Measurements from ENCODE around the gene FAM174C. TPM values are rescaled to one million over a fixed set of nuclear protein-coding genes. Genes with fewer than 3 reads are reported as not detected.

FAM174C gene
- total RNA-seq, 1 donor from 2014 or later, result 22.7 TPM

DNA sequence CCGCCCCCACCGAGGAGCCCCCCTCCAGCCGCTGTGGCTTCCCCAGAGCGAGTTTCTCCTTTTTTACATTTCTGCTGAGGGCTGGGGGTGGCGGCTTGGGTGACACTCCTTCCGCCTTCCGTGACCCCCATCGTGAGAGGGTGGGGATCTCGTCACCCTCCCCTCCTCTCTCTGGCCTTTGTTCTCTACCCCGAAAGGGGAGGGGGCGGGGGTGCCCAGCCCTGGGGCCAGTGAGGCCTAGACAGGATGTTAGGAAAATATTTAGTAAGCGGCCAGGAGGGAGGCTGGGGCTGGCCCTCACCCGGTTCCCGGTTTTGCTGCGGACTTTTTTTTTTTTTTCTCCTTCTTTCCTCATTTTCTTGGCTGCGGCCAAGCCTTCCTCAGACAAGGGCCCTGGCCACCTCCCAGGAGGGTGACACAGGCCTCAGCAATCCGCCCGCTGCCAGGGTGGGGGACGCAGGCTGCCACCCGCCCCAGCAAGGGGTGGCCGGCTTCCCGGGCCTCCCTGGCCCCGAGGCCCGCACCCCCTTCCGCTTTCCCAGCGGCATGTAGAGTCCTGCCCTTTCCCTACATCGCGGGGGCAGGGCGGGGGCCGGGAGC lies 23.0 kb upstream of the FAM174C start:
- peak overlapping the region; percentile 88 for H3K4me3 Mint-ChIP-seq (ENCODE audit: unreplicated experiment)
- peaks cover 11% of the 10 kb centered on the region for H3K36me3 Mint-ChIP-seq (ENCODE audit: low read depth, unreplicated experiment)
- TF ChIP-seq, protein P1, sequence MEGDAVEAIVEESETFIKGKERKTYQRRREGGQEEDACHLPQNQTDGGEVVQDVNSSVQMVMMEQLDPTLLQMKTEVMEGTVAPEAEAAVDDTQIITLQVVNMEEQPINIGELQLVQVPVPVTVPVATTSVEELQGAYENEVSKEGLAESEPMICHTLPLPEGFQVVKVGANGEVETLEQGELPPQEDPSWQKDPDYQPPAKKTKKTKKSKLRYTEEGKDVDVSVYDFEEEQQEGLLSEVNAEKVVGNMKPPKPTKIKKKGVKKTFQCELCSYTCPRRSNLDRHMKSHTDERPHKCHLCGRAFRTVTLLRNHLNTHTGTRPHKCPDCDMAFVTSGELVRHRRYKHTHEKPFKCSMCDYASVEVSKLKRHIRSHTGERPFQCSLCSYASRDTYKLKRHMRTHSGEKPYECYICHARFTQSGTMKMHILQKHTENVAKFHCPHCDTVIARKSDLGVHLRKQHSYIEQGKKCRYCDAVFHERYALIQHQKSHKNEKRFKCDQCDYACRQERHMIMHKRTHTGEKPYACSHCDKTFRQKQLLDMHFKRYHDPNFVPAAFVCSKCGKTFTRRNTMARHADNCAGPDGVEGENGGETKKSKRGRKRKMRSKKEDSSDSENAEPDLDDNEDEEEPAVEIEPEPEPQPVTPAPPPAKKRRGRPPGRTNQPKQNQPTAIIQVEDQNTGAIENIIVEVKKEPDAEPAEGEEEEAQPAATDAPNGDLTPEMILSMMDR (IDR thresholded peaks at IDR 0.05; ENCODE audit: unreplicated experiment), result no peak
- peak overlapping the region; percentile 78 for H3K27ac Mint-ChIP-seq (ENCODE audit: unreplicated experiment)
- peaks cover 17% of the 10 kb centered on the region for H3K27me3 Mint-ChIP-seq (ENCODE audit: unreplicated experiment)
- H3K9me3 Mint-ChIP-seq (ENCODE audit: unreplicated experiment), result no peaks in the 10 kb centered on the region
- DNase-seq (ENCODE audit: low spot score), result peak; percentile 38
- peaks cover 9% of the 10 kb centered on the region for H3K4me1 Mint-ChIP-seq (ENCODE audit: unreplicated experiment)

DNA sequence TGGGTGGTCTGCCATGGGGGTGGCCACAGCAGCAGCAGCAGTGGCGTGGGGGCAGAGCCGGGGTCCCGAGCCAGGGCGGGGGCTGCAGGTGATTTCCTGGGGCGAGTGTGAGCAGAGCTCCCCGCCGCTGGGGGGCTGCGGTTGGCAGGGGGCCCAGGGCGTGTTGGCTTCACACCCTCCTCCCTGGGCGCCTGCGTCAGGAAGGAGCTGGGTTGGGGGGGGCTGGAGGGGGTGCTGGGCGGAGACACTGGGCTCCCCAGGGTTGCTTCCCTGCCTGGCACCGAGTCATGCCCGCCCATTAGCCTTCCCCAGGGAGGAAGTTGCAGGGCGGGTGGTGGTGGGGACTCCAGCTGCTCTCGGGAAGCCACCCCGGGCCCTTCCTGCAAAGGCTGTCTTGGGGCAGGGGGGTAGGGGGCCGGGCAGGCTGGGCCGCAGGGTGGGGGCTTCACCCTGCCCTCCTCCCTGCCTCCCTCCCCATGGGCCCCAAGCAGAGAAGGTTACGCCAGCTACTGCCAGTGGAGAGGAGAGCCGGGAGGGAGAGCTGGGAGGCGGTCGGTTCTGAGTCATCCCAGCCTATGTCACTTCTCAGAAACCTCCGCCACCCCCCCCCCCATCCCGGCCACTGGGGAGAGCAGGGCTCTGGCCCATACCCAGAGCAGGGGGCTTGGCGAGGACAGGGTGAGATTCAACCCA lies 22.4 kb upstream of the FAM174C start:
- Mint-ChIP-seq H3K4me1 (ENCODE audit: unreplicated experiment) (peaks cover 15% of the 10 kb centered on the region), H3K27ac (ENCODE audit: unreplicated experiment) (no peak overlapping the region), H3K9me3 (ENCODE audit: unreplicated experiment) (no peaks in the 10 kb centered on the region), H3K27me3 (ENCODE audit: unreplicated experiment) (peaks cover 15% of the 10 kb centered on the region), H3K4me3 (ENCODE audit: unreplicated experiment) (no peak overlapping the region), H3K36me3 (ENCODE audit: low read depth, unreplicated experiment) (peaks cover 17% of the 10 kb centered on the region)
- DNase-seq (ENCODE audit: low spot score), result no peak
- TF ChIP-seq, protein P1 (IDR thresholded peaks at IDR 0.05; ENCODE audit: unreplicated experiment), result no peak

DNA sequence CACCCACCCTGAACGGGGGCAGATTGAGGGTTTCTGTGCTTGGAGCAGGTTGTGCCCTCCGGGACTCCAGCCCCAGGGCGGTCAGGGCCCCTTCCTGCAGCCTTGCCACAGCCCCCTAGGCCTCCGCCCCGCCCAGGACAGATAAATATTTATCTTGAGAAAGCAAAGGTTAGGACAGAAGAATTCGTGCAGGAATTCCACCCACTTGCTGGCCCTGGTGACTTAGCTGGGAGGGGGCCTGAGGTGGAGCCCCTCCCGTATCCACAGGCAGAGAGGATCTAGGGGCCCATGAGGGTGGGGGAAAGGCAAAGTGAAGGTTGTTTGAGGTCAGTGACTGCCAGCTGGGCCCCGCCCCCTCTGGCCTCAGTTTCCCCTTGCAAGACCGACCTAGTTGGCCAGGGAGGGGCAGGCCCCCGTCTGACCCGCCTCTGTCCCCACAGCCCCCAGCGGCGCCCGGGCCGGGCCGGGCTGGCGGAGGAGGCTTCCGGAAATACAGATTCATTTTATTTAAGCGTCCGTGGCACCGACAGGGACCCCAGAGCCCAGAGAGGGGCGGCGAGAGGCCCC lies 21.7 kb upstream of the FAM174C start:
- no peak for DNase-seq (ENCODE audit: low spot score)
- Mint-ChIP-seq H3K27me3 (ENCODE audit: unreplicated experiment) (peaks cover 18% of the 10 kb centered on the region), H3K9me3 (ENCODE audit: unreplicated experiment) (no peaks in the 10 kb centered on the region), H3K27ac (ENCODE audit: unreplicated experiment) (no peak overlapping the region), H3K4me3 (ENCODE audit: unreplicated experiment) (no peak overlapping the region), H3K36me3 (ENCODE audit: low read depth, unreplicated experiment) (peaks cover 22% of the 10 kb centered on the region), H3K4me1 (ENCODE audit: unreplicated experiment) (peaks cover 20% of the 10 kb centered on the region)
- TF ChIP-seq, protein P1 (IDR thresholded peaks at IDR 0.05; ENCODE audit: unreplicated experiment), result no peak

DNA sequence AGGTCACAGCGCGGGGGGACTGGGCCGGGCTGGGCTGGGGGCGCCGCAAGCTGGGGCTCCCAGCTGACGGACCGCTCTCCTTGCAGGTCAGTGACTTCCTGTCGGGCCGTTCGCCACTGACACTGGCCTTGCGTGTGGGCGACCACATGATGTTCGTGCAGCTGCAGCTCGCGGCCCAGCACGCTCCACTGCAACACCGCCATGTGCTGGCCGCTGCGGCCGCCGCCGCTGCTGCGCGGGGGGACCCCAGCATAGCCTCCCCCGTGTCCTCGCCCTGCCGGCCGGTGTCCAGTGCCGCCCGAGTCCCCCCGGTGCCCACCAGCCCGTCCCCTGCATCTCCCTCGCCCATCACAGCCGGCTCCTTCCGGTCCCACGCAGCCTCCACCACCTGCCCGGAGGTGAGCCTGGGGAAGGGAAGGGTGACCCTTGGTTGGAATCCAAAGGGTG lies 21.2 kb upstream of the FAM174C start:
- Mint-ChIP-seq H3K4me3 (ENCODE audit: unreplicated experiment) (peak overlapping the region; percentile 73), H3K36me3 (ENCODE audit: low read depth, unreplicated experiment) (peaks cover 22% of the 10 kb centered on the region)

More for the DNA sequence above, 21.2 kb upstream of the FAM174C start:
- H3K4me1 Mint-ChIP-seq (ENCODE audit: unreplicated experiment), result peaks cover 25% of the 10 kb centered on the region
- no peak overlapping the region for H3K27ac Mint-ChIP-seq (ENCODE audit: unreplicated experiment)
- DNase-seq (ENCODE audit: low spot score), result no peak
- TF ChIP-seq, protein P1 (IDR thresholded peaks at IDR 0.05; ENCODE audit: unreplicated experiment), result no peak
- H3K27me3 Mint-ChIP-seq (ENCODE audit: unreplicated experiment), result peaks cover 20% of the 10 kb centered on the region
- H3K9me3 Mint-ChIP-seq (ENCODE audit: unreplicated experiment), result no peaks in the 10 kb centered on the region
